CD4-positive, alpha-beta T cell (primary cell): Measurements from ENCODE around the gene KIF2A. TPM values are rescaled to one million over a fixed set of nuclear protein-coding genes. Genes with fewer than 3 reads are reported as not detected.

Experiments
- ATAC-seq: fragments of 200-7000 bp; cut with Tn5 transposase; one replicate; pipeline ENCODE4 v1.10.0; 2022; ENCODE audit warnings: mild to moderate bottlenecking; ENCODE audit not compliant: poor library complexity
- CTCF ChIA-PET: fragments of 350-600 bp; sonication (Branson Sonifier 250); formaldehyde crosslinking; loops from one replicate; lab custom pipeline; 2021; ENCODE audit warnings: antibody characterized with exemption, inconsistent platforms; lab: Charles Lee
- POLR2A ChIA-PET: fragments of 350-600 bp; sonication (Branson Sonifier 250); formaldehyde crosslinking; loops from one replicate; lab custom pipeline; 2021; ENCODE audit warnings: antibody characterized with exemption, inconsistent platforms; lab: Charles Lee
- DNase-seq, 14 experiments: peaks; one replicate each; pipeline ENCODE4 v3.0.0-alpha.2; 2013 to 2020; ENCODE audit warnings: mixed read lengths in 2 of 14
- H3K27ac ChIP-seq, 2 donors: one replicate each; pipeline versions ENCODE4 v1.5.1 to v1.7.0; 2013; ENCODE audit warnings: low read length in 2 of 2, low read depth in 1 of 2, mild to moderate bottlenecking in 1 of 2
- H3K27me3 ChIP-seq, 2 experiments: 1 replicate in 1 of 2; 2 replicates in 1 of 2; pipeline versions ENCODE4 v1.6.1 to v1.7.0; 2013; ENCODE audit warnings: low read length in 2 of 2, control low read depth in 1 of 2, mild to moderate bottlenecking in 1 of 2, moderate library complexity in 1 of 2; ENCODE audit not compliant: insufficient read depth in 2 of 2, control insufficient read depth in 1 of 2
- H3K36me3 ChIP-seq: one replicate; pipeline ENCODE4 v1.6.1; 2013; ENCODE audit warnings: low read length, control low read depth; ENCODE audit not compliant: insufficient read depth
- H3K4me1 ChIP-seq: one replicate; pipeline ENCODE4 v1.6.1; 2013; ENCODE audit warnings: low read length, control low read depth; ENCODE audit not compliant: insufficient read depth
- H3K4me3 ChIP-seq: one replicate; pipeline ENCODE4 v1.5.1; 2013; ENCODE audit warnings: mild to moderate bottlenecking, low read length, moderate library complexity
- H3K9me3 ChIP-seq, 2 experiments: 1 replicate in 1 of 2; 2 replicates in 1 of 2; pipeline versions ENCODE4 v1.6.1 to v1.7.0; 2013; ENCODE audit warnings: low read length in 2 of 2, mild to moderate bottlenecking in 2 of 2, control low read depth in 1 of 2, moderate library complexity in 1 of 2; ENCODE audit not compliant: control insufficient read depth in 1 of 2, insufficient read depth in 1 of 2
- H3K27ac Mint-ChIP-seq: one replicate; pipeline ENCODE4 v1.8.0; 2020; ENCODE audit warnings: mixed read lengths
- H3K27me3 Mint-ChIP-seq: one replicate; pipeline ENCODE4 v1.8.0; 2021; ENCODE audit warnings: mixed read lengths
- H3K36me3 Mint-ChIP-seq: one replicate; pipeline ENCODE4 v1.8.0; 2021; ENCODE audit warnings: low read depth, mixed read lengths
- H3K4me1 Mint-ChIP-seq: one replicate; pipeline ENCODE4 v1.8.0; 2021; ENCODE audit warnings: low read depth, mixed read lengths
- H3K4me3 Mint-ChIP-seq: one replicate; pipeline ENCODE4 v1.8.0; 2020; ENCODE audit warnings: mild to moderate bottlenecking, mixed read lengths
- H3K9me3 Mint-ChIP-seq: one replicate; pipeline ENCODE4 v1.8.0; 2020; ENCODE audit warnings: mixed read lengths
- CTCF ChIP-seq: fragments of 200-600 bp; IDR thresholded peaks from one replicate; pipeline ENCODE4 v1.8.0; 2022; ENCODE audit warnings: antibody characterized with exemption, mild to moderate bottlenecking
- intact Hi-C, 2 experiments: fragments of 100-400 bp; cut with DNase I in 1 of 2; cut with micrococcal nuclease in 1 of 2; formaldehyde crosslinking; loops; one replicate each; pipeline versions ENCODE4 v1.15.1 to v1.9.0; 2023 to 2025; cut with DNase I, micrococcal nuclease
- total RNA-seq, 174 experiments: library from RNA in 2 of 174; stranded (reverse) in 2 of 174; gene quantifications; one replicate each; pipeline ENCODE4 v1.2.3 and lab custom pipeline; 2021 to 2026

Gene KIF2A
- total RNA-seq, 2 experiments from 2014 or later = 78.4 to 81.8 TPM

- intact Hi-C loops = no loop called here
- Histone ChIP-seq H3K9me3 (no peaks in the 10 kb centered on the region), H3K4me3 (no peak overlapping the region), H3K27ac (no peak overlapping the region), H3K4me1 (peaks cover 38% of the 10 kb centered on the region), H3K36me3 (peaks cover 17% of the 10 kb centered on the region), H3K27me3 (no peaks in the 10 kb centered on the region)
- POLR2A ChIA-PET = interaction anchor here (3.0 kb wide), 1 partner anchor 25 kb away, joined by 10 read pairs; the partner anchor contains the start of gene KIF2A
- no peaks in the 10 kb centered on the region for H3K27me3 Mint-ChIP-seq
- H3K9me3 Mint-ChIP-seq = no peaks in the 10 kb centered on the region
- H3K36me3 Mint-ChIP-seq = peaks cover 46% of the 10 kb centered on the region
- CTCF ChIA-PET = no interaction called here
- peak overlapping the region; percentile 70 for H3K27ac Mint-ChIP-seq
- ATAC-seq (no peak), DNase-seq (no peak)
- no peak overlapping the region for H3K4me3 Mint-ChIP-seq
- no peak for TF ChIP-seq CTCF
- H3K4me1 Mint-ChIP-seq = peaks cover 85% of the 10 kb centered on the region
Observed at GRCh38 chr5:62330302-62330701, 24.3 kb downstream of the KIF2A start.

- peaks cover 31% of the 10 kb centered on the region for H3K36me3 Mint-ChIP-seq
- intact Hi-C loops = no loop called here
- H3K4me3 ChIP-seq = no peak overlapping the region
- H3K9me3 ChIP-seq = no peaks in the 10 kb centered on the region
- H3K27ac Mint-ChIP-seq = peak overlapping the region; percentile 51
- ChIA-PET CTCF (interaction anchor here (0.6 to 0.7 kb wide), 2 partner anchors 13 to 64 kb away, joined by 3 to 4 read pairs; no protein-coding TSS in a partner anchor), POLR2A (interaction anchor here (0.6 to 2.0 kb wide), 3 partner anchors 10 to 26 kb away, joined by 3 to 7 read pairs (median 3); partner anchors contain the start of gene KIF2A)
- peaks cover 32% of the 10 kb centered on the region for H3K4me1 ChIP-seq
- no peak for TF ChIP-seq CTCF
- H3K27me3 ChIP-seq = no peaks in the 10 kb centered on the region
- H3K9me3 Mint-ChIP-seq = no peaks in the 10 kb centered on the region
- H3K4me1 Mint-ChIP-seq = peaks cover 82% of the 10 kb centered on the region
- H3K27ac ChIP-seq = no peak overlapping the region
- no peaks in the 10 kb centered on the region for H3K27me3 Mint-ChIP-seq
- DNase-seq (no peak), ATAC-seq (no peak)
- no peak overlapping the region for H3K4me3 Mint-ChIP-seq
- H3K36me3 ChIP-seq = peaks cover 17% of the 10 kb centered on the region
Observed at GRCh38 chr5:62331921-62332320, 25.9 kb downstream of the KIF2A start.

- H3K4me1 ChIP-seq = peaks cover 32% of the 10 kb centered on the region
- TF ChIP-seq CTCF = no peak
- Mint-ChIP-seq H3K4me3 (no peak overlapping the region), H3K9me3 (no peaks in the 10 kb centered on the region), H3K27ac (peak overlapping the region; percentile 75), H3K4me1 (peaks cover 76% of the 10 kb centered on the region), H3K27me3 (no peaks in the 10 kb centered on the region), H3K36me3 (peaks cover 26% of the 10 kb centered on the region)
- intact Hi-C loops = no loop called here
- peaks cover 17% of the 10 kb centered on the region for H3K36me3 ChIP-seq
- no peak for ATAC-seq
- H3K27ac ChIP-seq = no peak overlapping the region
- ChIA-PET CTCF (interaction anchor here (1.8 kb wide), 1 partner anchor 109 kb away, joined by 4 read pairs; no protein-coding TSS in a partner anchor), POLR2A (interaction anchor here (2.0 kb wide), 1 partner anchor 28 kb away, joined by 7 read pairs; the partner anchor contains the start of gene KIF2A)
- DNase-seq = no peak
- H3K27me3 ChIP-seq = no peaks in the 10 kb centered on the region
- no peak overlapping the region for H3K4me3 ChIP-seq
- no peaks in the 10 kb centered on the region for H3K9me3 ChIP-seq
Observed at GRCh38 chr5:62333250-62333794, 27.3 kb downstream of the KIF2A start.
